Activated T-cell treated with anti-CD3 and anti-CD28 coated beads for 48 hours (primary cell): ENCODE results near the gene LYRM4.

Experiments used
- DNase-seq: peaks from one replicate; pipeline ENCODE4 v3.0.0-alpha.2; 2020; ENCODE audit warnings: low read depth

Gene LYRM4

GRCh38 chr6:5205877-5206850 lies 54.6 kb downstream of the LYRM4 start:
- no peak for DNase-seq

- DNase-seq: no peak
Observed at GRCh38 chr6:5205035-5205507, 55.7 kb downstream of the LYRM4 start.

DNA sequence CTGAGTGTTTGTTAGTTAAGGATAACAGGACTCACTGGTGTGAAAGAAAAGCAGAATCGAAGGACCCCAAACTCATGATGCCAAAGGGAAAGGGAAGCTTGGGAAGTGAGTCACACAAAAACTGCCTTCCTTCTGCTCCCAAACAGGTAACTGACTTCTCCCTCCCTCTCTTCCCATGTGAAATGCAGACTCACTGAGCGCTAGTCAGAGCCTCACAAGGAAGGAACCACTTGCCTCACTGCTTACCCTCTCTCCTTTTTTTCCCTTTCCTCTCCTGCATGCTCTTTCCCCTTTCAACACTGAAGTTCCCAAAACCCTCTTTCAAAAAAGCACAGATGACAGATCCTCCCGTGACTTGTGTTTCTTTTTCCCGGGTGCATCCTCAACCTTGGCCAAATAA lies 56.4 kb downstream of the LYRM4 start:
- DNase-seq: no peak

DNA sequence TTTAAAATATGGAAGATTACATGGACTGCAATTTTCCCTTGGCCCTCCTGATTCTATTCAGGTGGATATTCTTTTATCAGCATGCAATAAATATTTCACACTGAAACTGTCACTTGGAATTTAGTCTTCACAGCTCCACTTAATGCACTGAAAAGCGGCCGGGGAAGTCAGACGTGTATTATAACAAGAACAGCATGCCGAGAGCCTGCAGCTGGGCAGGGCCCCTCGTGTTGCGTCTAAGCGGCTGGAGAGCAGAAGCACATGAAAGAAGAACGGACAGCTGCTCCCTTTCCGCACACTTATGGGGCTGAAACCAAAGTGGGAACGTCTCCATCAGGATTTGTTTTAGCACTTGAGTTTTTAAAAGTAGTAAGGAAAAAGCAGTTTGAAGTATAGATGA lies 57.2 kb downstream of the LYRM4 start:
- DNase-seq: no peak

DNA sequence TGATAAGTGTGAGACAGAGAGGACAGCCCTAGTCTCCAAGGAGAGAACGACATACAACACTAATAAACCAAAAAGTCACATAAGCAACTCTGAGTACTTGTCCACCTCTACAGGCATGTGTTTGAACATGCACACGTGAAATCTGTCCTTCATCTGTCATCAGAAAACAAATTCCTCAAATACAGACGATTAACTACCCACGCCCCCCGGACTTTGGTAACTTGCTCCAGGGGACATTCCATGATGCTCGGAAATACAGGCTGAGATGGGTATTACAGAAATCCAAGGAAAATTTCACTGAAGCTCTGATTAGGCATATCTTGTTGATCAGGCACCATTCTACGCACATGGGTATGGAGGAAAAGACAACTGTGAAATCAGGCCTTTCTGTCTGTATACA lies 57.8 kb downstream of the LYRM4 start:
- DNase-seq: no peak

DNA sequence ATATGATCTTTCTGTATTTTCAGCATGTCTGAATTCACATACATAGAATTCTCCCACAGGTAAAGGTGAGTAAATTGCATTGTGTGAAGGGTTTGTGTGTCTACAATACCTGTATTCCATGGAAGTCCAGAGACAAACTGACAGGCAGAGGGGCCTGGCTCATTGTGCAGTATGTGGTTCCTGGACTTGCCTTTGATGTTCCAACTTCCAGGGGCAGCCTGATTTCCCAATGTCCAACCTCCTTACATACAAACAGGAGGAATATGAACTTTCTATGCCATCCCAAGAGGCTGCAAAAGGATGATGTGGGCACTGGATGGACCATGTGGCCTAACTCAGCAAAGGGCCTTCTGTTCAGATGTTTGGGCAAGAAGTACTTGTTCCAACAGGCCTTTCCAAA lies 58.5 kb downstream of the LYRM4 start:
- no peak for DNase-seq

DNA sequence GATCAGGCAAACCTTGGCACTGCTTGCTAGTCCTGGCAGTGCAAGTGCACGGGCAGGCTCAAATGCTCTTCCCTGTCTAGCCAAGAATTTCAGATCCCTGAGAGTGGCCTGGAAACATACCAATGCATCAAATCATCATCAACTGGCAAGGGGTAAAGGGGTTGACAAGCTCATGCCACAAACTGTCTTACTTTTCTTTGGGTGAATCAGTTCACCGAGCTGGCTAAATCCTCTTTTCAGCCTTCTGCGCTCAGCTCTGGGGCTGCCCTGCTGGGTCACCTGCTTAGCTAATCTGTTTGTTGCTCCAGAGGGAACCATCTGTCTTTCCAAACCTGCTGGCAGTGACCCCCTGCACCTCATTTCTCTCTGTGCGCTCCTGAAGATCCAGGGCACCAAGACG lies 59.5 kb downstream of the LYRM4 start:
- DNase-seq: no peak

- DNase-seq: no peak
Observed at GRCh38 chr6:5199702-5200101, 61.0 kb downstream of the LYRM4 start.

DNA sequence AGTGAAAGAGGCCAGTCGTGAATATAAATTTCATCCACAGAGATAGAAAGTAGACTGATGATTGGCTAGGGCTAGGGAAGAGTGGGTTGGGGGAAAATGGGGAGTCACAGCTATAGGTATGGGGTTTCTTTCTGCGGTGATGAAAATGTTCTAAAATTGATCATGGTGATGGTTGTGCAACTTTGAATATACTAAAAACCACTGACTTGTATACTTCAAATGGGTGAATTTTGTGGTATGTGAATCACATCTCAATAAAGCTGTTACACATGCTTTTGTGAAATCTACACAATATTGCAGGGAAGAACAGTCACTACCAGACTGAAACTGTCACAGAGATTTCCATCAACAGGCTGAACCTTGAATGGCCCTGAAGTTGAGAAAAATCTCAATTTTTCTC lies 61.5 kb downstream of the LYRM4 start:
- DNase-seq: no peak

GRCh38 chr6:5197084-5197483 lies 63.7 kb downstream of the LYRM4 start:
- no peak for DNase-seq

GRCh38 chr6:5192135-5192794 lies 68.5 kb downstream of the LYRM4 start:
- no peak for DNase-seq

GRCh38 chr6:5191722-5192121 lies 69.0 kb downstream of the LYRM4 start:
- no peak for DNase-seq

DNA sequence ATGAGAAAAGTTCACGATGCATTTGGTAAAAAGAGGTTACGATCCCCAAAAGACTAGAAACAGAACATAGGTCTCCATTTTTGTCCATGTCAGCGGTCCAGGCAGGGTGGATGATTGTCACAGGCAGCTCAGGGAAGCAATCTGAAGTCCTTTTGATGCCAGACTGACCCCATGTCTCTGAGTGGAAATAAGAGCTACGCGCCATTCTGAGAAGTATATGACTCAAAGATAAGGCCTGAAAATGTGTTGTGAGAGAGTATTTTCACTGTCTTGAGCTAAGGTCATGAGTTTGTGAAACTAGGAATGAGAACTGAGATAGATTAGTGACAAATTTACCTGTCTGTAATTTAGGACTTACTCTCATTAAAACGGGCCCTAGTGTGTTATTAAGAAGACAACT lies 69.5 kb downstream of the LYRM4 start:
- DNase-seq: no peak

DNA sequence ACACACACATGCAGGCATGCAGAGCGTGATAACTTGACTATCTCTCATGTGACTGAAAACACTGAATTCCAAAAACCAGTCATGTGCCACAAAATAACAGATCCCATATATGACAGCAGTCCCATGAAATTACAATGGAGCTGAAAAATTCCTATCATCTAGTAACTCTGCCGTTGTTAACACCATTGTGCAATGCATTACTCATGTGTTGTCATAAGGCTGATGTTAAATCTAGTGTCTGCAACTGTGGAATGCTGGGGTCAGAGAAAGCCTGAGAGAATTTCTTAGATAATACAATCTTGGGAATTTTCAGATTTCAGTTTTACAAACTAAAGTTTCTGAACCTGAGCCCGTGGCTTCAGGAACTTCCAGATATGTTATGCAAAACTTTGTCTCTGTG lies 70.2 kb downstream of the LYRM4 start:
- no peak for DNase-seq

- no peak for DNase-seq
Observed at GRCh38 chr6:5188646-5189045, 72.1 kb downstream of the LYRM4 start.

- no peak for DNase-seq
Observed at GRCh38 chr6:5184878-5185277, 75.9 kb downstream of the LYRM4 start.

GRCh38 chr6:5184218-5184617 lies 76.5 kb downstream of the LYRM4 start:
- no peak for DNase-seq

DNA sequence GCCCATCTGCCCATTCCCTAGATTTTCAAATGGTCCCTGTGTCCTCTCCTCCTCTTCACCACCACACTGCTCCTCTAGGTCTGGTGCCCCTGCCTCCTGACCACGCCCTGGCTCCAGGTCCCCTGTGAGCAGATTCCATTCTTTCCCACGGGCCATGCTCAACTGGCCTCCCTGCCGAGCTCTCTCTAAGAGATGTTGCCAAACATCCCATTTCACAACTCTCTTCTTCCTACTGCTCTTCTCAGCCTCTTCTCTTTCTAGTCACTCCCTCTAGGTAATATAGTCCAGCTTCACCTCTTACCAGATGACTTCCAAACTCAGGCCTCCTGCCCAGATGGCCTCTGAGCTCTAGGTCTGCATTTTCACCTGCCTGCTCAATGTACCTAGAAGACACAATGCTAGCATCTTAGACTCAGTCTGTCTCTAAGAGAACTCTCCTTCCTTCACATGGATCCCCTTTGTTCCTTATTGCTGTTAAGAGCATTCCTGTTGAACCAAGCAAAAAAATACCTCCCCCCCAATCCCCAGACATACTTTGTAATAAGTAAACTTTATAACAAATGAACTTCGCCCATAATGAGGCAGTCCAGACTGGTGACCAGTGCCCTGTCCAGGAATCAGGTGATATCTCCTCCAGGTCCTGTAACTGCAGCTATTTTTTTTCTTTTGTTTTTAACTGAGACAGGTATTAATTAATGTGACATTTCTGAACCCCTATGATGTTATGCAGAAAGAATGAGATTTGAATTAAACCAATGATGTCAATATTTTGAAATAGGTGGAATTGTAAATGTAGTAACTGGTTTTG lies 79.0 kb downstream of the LYRM4 start:
- DNase-seq: no peak

DNA sequence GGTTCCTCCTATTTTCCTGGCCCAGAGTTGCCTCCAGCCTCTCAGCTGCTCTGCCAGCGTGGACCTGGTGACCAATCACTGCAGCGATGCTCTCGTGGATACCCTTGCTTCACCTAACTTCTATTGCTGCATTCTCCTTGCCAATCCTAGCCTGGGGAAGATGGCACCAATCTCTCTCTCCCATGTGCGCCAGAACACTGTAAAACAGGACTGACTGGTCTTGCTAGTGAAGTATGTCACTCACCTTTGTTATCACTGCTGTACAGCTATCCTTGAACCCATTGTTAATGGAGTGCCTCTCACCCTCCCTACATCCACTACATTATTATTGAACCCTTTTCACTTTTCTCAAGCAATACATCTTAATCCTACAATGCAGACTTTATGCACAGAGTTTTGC lies 80.1 kb downstream of the LYRM4 start:
- DNase-seq: no peak

GRCh38 chr6:5179917-5180316 lies 80.8 kb downstream of the LYRM4 start:
- DNase-seq: no peak

DNA sequence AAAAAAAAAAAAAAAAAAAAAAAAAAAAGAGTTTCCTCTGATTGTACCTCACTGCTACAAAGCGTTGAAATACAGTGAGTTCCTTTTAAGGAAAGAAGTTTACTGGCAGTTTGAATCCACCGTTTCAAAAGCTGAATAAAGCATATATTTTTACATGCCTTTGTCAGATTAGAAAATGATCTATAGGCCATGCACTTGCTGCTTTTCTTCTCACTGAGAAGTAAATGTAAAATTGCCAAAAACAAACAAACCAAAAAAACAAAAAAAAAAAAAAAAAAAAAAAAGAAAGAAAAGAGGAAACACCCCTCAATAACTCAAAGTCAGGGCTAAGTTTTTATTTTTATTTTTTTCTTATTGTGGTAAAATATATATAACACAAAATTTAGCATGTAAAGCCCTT lies 81.9 kb downstream of the LYRM4 start:
- DNase-seq: no peak

- no peak for DNase-seq
Observed at GRCh38 chr6:5175635-5176034, 85.1 kb downstream of the LYRM4 start.
